GM23338 (cell line): ENCODE measurements around the gene CAPN9. TPM values are rescaled to one million over a fixed set of nuclear protein-coding genes. Genes with fewer than 3 reads are reported as not detected.

ENCODE experiments used
- ATAC-seq: fragments of 200-7000 bp; cut with Tn5 transposase; 3 replicates; pipeline ENCODE4 v1.9.1; 2020
- DNase-seq: peaks from one replicate; pipeline ENCODE4 v3.0.0-alpha.2; 2015; ENCODE audit warnings: low spot score
- H2AFZ ChIP-seq: fragments of 200-600 bp; sonication (generic); 2 replicates; pipeline ENCODE4 v1.8.0; 2016; ENCODE audit warnings: antibody characterized with exemption, mild to moderate bottlenecking, moderate library complexity
- H3F3A ChIP-seq: fragments of 200-600 bp; sonication (generic); replicated peaks from 2 replicates; pipeline ENCODE4 v1.8.0; 2017; ENCODE audit warnings: antibody characterized with exemption, mixed run types, low read depth
- H3K27ac ChIP-seq: fragments of 200-600 bp; sonication (generic); 2 replicates; pipeline ENCODE4 v1.6.1; 2016; ENCODE audit warnings: low read depth
- H3K27me3 ChIP-seq: fragments of 200-600 bp; sonication (generic); 2 replicates; pipeline ENCODE4 v1.8.0; 2016; ENCODE audit warnings: mild to moderate bottlenecking, mixed run types, moderate library complexity; ENCODE audit not compliant: insufficient read depth
- H3K36me3 ChIP-seq: fragments of 200-600 bp; sonication (generic); 2 replicates; pipeline ENCODE4 v1.8.0; 2016; ENCODE audit warnings: mild to moderate bottlenecking; ENCODE audit not compliant: insufficient read depth
- H3K4me1 ChIP-seq: fragments of 200-600 bp; sonication (generic); 2 replicates; pipeline ENCODE4 v1.8.0; 2016; ENCODE audit warnings: mild to moderate bottlenecking, moderate library complexity; ENCODE audit not compliant: insufficient read depth
- H3K4me2 ChIP-seq: fragments of 200-600 bp; sonication (generic); 2 replicates; pipeline ENCODE4 v1.7.1; 2017; ENCODE audit warnings: mixed run types
- H3K4me3 ChIP-seq: fragments of 200-600 bp; sonication (generic); 2 replicates; pipeline ENCODE4 v1.6.1; 2016; ENCODE audit warnings: mixed run types
- H3K79me2 ChIP-seq: fragments of 200-600 bp; sonication (generic); replicated peaks from 2 replicates; pipeline ENCODE4 v1.8.0; 2017; ENCODE audit warnings: mild to moderate bottlenecking; ENCODE audit not compliant: insufficient read depth
- H3K9me2 ChIP-seq: fragments of 200-600 bp; sonication (generic); 2 replicates; pipeline ENCODE4 v1.8.0; 2017; ENCODE audit not compliant: insufficient read depth
- H4K20me1 ChIP-seq: fragments of 200-600 bp; sonication (generic); replicated peaks from 2 replicates; pipeline ENCODE4 v1.8.0; 2017; ENCODE audit warnings: mild to moderate bottlenecking; ENCODE audit not compliant: insufficient read depth
- H3K27ac Mint-ChIP-seq: 2 replicates; pipeline ENCODE4 v1.8.0; 2020; ENCODE audit warnings: inconsistent platforms, mild to moderate bottlenecking, moderate library complexity, mixed read lengths
- H3K27me3 Mint-ChIP-seq: 3 replicates; pipeline ENCODE4 v1.8.0; 2022; ENCODE audit warnings: low read depth, mild to moderate bottlenecking, moderate library complexity, mixed read lengths, inconsistent platforms; ENCODE audit not compliant: insufficient read depth, poor library complexity
- H3K36me3 Mint-ChIP-seq: 3 replicates; pipeline ENCODE4 v1.8.0; 2021; ENCODE audit warnings: low read depth, mild to moderate bottlenecking, inconsistent platforms, moderate library complexity, mixed read lengths
- H3K4me1 Mint-ChIP-seq: 3 replicates; pipeline ENCODE4 v1.8.0; 2020; ENCODE audit warnings: mild to moderate bottlenecking, inconsistent platforms, mixed read lengths
- H3K4me3 Mint-ChIP-seq: 3 replicates; pipeline ENCODE4 v1.8.0; 2021; ENCODE audit warnings: moderate library complexity, mild to moderate bottlenecking, inconsistent platforms, mixed read lengths
- H3K9me3 Mint-ChIP-seq: 3 replicates; pipeline ENCODE4 v1.8.0; 2020; ENCODE audit warnings: moderate library complexity, mild to moderate bottlenecking, inconsistent platforms, mixed read lengths
- CREB1 ChIP-seq: fragments of 250-450 bp; sonication (Bioruptor Pico); IDR thresholded peaks from 2 replicates; pipeline ENCODE4 v1.5.0; 2020; ENCODE audit warnings: low read depth, mild to moderate bottlenecking, moderate library complexity
- CTCF ChIP-seq, 2 experiments: fragments of 200-600 bp in 1 of 2; sonication (generic) in 1 of 2; conservative IDR thresholded peaks; 2 replicates each; pipeline versions ENCODE4 v1.5.1 to v1.6.1; 2016 to 2017; ENCODE audit warnings: antibody characterized with exemption in 2 of 2, low read depth in 2 of 2, mild to moderate bottlenecking in 2 of 2, moderate library complexity in 1 of 2
- ETS1 ChIP-seq: IDR thresholded peaks from 2 replicates; pipeline ENCODE4 v1.6.1; 2016; ENCODE audit warnings: antibody characterized with exemption
- EZH2 ChIP-seq: fragments of 200-600 bp; sonication (generic); IDR thresholded peaks from one replicate; pipeline ENCODE4 v1.8.0; 2017; ENCODE audit warnings: antibody characterized with exemption, mild to moderate bottlenecking, low read depth; ENCODE audit not compliant: unreplicated experiment
- EZH2phosphoT487 ChIP-seq: fragments of 200-600 bp; sonication (generic); IDR thresholded peaks from one replicate; pipeline ENCODE4 v1.8.1; 2018; ENCODE audit warnings: antibody characterized with exemption; ENCODE audit not compliant: unreplicated experiment
- NANOG ChIP-seq: IDR thresholded peaks from 2 replicates; pipeline ENCODE4 v1.6.1; 2016; ENCODE audit warnings: antibody characterized with exemption, borderline replicate concordance
- POLR2AphosphoS5 ChIP-seq: IDR thresholded peaks from 2 replicates; pipeline ENCODE4 v1.6.1; 2016; ENCODE audit warnings: antibody characterized with exemption, low read depth
- REST ChIP-seq: IDR thresholded peaks from one replicate; pipeline ENCODE4 v1.6.1; 2018; ENCODE audit warnings: antibody characterized with exemption; ENCODE audit not compliant: unreplicated experiment
- ZNF331 ChIP-seq: fragments of 250-450 bp; sonication (Bioruptor Pico); IDR thresholded peaks from 2 replicates; pipeline ENCODE4 v1.5.0; 2020; ENCODE audit warnings: low read depth, mild to moderate bottlenecking, moderate library complexity
- polyA plus RNA-seq: library from polyadenylated mRNA; unstranded; fragments of >200 nt; fragmentation: Nextera tagmentation; extraction: Ambion mirVana; gene quantifications from 2 replicates; pipeline ENCODE4 v1.2.1, GENCODE V29; 2016
- total RNA-seq: library from RNA; depleted of rRNA; stranded (reverse); fragments of >200 nt; shearing (Covaris generic); gene quantifications from 2 replicates; pipeline ENCODE4 v1.2.3, GENCODE V29; 2014

Gene CAPN9
- total and polyA plus RNA-seq, 2 experiments from 2014 or later = 0.07 TPM; not detected in 1

GRCh38 chr1:230750576-230750975 is 3.4 kb downstream of the CAPN9 start:
- Mint-ChIP-seq H3K27me3 (peaks cover 24% of the 10 kb centered on the region), H3K27ac (no peak overlapping the region), H3K9me3 (no peaks in the 10 kb centered on the region), H3K4me3 (no peak overlapping the region), H3K4me1 (peaks cover 52% of the 10 kb centered on the region), H3K36me3 (no peaks in the 10 kb centered on the region)
- ATAC-seq (no peak), DNase-seq (no peak)
- TF ChIP-seq ETS1 = no peak
- no peak for TF ChIP-seq CREB1 (CRISPR knock-in tag)
- no peak for TF ChIP-seq POLR2AphosphoS5
- TF ChIP-seq NANOG = no peak
- Histone ChIP-seq H3F3A (no peaks in the 10 kb centered on the region; the same call in 1 of the 2 replicates), H3K27ac (no peak overlapping the region), H3K9me2 (no peaks in the 10 kb centered on the region), H3K79me2 (no peaks in the 10 kb centered on the region), H3K27me3 (peaks cover 4% of the 10 kb centered on the region; the same call in 1 of the 2 replicates), H3K36me3 (no peaks in the 10 kb centered on the region), H3K4me1 (peaks cover 40% of the 10 kb centered on the region), H3K4me2 (no peak overlapping the region), H4K20me1 (no peaks in the 10 kb centered on the region), H3K4me3 (no peak overlapping the region), H2AFZ (peak overlapping the region; percentile 3; the same call in 1 of the 2 replicates)

- peaks cover 52% of the 10 kb centered on the region for H3K4me1 Mint-ChIP-seq
- H3K9me3 Mint-ChIP-seq = no peaks in the 10 kb centered on the region
- H3K9me2 ChIP-seq = no peaks in the 10 kb centered on the region
- H3K27ac Mint-ChIP-seq = peak overlapping the region; percentile 14; the same call in 1 of the 2 replicates
- H3F3A ChIP-seq = no peaks in the 10 kb centered on the region; the same call in 1 of the 2 replicates
- peak overlapping the region; percentile 32; the same call in 1 of the 2 replicates for H2AFZ ChIP-seq
- peaks cover 26% of the 10 kb centered on the region for H3K27me3 Mint-ChIP-seq
- H3K79me2 ChIP-seq = no peaks in the 10 kb centered on the region
- H3K27ac ChIP-seq = no peak overlapping the region
- no peaks in the 10 kb centered on the region for H3K36me3 Mint-ChIP-seq
- ATAC-seq (no peak), DNase-seq (no peak)
- H3K4me3 Mint-ChIP-seq = peak overlapping the region; percentile 20; the same call in 2 of the 3 replicates
- no peaks in the 10 kb centered on the region for H4K20me1 ChIP-seq
- H3K4me1 ChIP-seq = peaks cover 40% of the 10 kb centered on the region
- peaks cover 4% of the 10 kb centered on the region; the same call in 1 of the 2 replicates for H3K27me3 ChIP-seq
- H3K4me3 ChIP-seq = 0 out of 2 replicates have a peak overlapping the region, but pooled peaks have one; percentile 26
- H3K4me2 ChIP-seq = peak overlapping the region; percentile 73
- no peaks in the 10 kb centered on the region for H3K36me3 ChIP-seq
- TF ChIP-seq CTCF (conservative IDR thresholded peaks at IDR 0.05; ENCODE audit: low read depth in 2 of 2) (no peak), EZH2phosphoT487 (no peak), ETS1 (no peak), EZH2 (no peak), ZNF331 (no peak), REST (no peak), POLR2AphosphoS5 (no peak)
Observed at GRCh38 chr1:230750986-230751625, 3.9 kb downstream of the CAPN9 start.
